ENCODE results near the gene ZNF70. TPM values are rescaled to one million over a fixed set of nuclear protein-coding genes. Genes with fewer than 3 reads are reported as not detected.

ZNF70 gene
- total RNA-seq, 1 experiment from 2014 or later, result 3.3 TPM

DNA sequence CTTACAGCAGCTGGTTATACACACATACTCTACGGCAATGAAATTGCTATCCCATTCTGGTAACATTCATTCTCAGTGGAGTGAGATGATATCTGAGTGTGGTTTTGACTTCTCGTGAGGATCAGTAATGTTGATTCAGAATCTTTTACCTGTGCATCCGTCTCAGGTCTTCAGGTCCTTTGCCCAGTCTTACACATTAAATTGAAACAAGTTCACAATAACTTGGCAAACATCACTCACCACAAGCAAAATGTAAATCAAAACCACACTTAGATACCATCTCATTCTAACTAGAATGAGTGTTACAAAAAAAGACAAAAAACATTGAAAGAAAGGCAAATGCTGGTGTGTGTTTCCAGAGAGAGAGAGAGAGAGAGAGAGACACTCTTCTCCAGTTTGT is 46.1 kb downstream of the ZNF70 start (continued):
- TF ChIP-seq, protein P1, sequence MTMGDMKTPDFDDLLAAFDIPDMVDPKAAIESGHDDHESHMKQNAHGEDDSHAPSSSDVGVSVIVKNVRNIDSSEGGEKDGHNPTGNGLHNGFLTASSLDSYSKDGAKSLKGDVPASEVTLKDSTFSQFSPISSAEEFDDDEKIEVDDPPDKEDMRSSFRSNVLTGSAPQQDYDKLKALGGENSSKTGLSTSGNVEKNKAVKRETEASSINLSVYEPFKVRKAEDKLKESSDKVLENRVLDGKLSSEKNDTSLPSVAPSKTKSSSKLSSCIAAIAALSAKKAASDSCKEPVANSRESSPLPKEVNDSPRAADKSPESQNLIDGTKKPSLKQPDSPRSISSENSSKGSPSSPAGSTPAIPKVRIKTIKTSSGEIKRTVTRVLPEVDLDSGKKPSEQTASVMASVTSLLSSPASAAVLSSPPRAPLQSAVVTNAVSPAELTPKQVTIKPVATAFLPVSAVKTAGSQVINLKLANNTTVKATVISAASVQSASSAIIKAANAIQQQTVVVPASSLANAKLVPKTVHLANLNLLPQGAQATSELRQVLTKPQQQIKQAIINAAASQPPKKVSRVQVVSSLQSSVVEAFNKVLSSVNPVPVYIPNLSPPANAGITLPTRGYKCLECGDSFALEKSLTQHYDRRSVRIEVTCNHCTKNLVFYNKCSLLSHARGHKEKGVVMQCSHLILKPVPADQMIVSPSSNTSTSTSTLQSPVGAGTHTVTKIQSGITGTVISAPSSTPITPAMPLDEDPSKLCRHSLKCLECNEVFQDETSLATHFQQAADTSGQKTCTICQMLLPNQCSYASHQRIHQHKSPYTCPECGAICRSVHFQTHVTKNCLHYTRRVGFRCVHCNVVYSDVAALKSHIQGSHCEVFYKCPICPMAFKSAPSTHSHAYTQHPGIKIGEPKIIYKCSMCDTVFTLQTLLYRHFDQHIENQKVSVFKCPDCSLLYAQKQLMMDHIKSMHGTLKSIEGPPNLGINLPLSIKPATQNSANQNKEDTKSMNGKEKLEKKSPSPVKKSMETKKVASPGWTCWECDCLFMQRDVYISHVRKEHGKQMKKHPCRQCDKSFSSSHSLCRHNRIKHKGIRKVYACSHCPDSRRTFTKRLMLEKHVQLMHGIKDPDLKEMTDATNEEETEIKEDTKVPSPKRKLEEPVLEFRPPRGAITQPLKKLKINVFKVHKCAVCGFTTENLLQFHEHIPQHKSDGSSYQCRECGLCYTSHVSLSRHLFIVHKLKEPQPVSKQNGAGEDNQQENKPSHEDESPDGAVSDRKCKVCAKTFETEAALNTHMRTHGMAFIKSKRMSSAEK (CRISPR knock-in tag; IDR thresholded peaks at IDR 0.05; ENCODE audit: borderline replicate concordance), result no peak
- TF ChIP-seq JAZF1 (CRISPR knock-in tag; IDR thresholded peaks at IDR 0.05) (no peak), FOXK1 (CRISPR knock-in tag; IDR thresholded peaks at IDR 0.05) (no peak)
- TF ChIP-seq, protein P2, sequence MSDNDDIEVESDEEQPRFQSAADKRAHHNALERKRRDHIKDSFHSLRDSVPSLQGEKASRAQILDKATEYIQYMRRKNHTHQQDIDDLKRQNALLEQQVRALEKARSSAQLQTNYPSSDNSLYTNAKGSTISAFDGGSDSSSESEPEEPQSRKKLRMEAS (CRISPR knock-in tag; IDR thresholded peaks at IDR 0.05), result no peak

DNA sequence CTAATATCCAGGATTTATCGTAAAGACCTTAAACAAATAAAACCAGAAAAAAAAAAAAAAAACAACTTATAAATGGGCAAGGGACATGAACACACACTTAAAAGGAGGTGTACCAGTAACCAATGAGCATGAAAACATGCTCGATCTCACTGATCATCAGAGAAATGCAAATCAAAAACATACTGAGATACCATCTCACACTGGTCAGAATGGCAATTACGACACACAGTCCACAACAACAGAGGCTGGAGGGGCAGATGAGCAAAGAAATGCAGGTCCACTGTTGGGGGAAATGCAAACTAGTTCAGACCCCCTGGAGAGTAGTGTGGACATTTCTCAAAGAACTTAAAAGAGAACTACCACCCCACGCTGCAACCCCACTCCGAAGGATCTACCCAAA is 46.9 kb downstream of the ZNF70 start:
- H3K4me1 Mint-ChIP-seq, result no peaks in the 10 kb centered on the region
- peaks cover 61% of the 10 kb centered on the region for H3K36me3 Mint-ChIP-seq
- H3K27ac Mint-ChIP-seq, result peak overlapping the region; percentile 24; the same call in 1 of the 2 replicates
- ChIA-PET CTCF (interaction anchor here (0.6 kb wide), 1 partner anchor 453 kb away, joined by 3 read pairs; no protein-coding TSS in a partner anchor), POLR2A (no interaction called here)
- no peaks in the 10 kb centered on the region for H3K9me3 Mint-ChIP-seq
- no peak for DNase-seq (ENCODE audit: low spot score)
- ATAC-seq, result no peak
- no peak overlapping the region for H3K4me3 Mint-ChIP-seq
- no peak for TF ChIP-seq CBFB (CRISPR knock-in tag; IDR thresholded peaks at IDR 0.05; ENCODE audit: low read depth)
- no peak for TF ChIP-seq TEAD4 (CRISPR knock-in tag; IDR thresholded peaks at IDR 0.05)
- no peak for TF ChIP-seq SP1 (CRISPR knock-in tag; conservative IDR thresholded peaks at IDR 0.05)
- H3K27me3 Mint-ChIP-seq (ENCODE audit: low read depth), result no peaks in the 10 kb centered on the region

DNA sequence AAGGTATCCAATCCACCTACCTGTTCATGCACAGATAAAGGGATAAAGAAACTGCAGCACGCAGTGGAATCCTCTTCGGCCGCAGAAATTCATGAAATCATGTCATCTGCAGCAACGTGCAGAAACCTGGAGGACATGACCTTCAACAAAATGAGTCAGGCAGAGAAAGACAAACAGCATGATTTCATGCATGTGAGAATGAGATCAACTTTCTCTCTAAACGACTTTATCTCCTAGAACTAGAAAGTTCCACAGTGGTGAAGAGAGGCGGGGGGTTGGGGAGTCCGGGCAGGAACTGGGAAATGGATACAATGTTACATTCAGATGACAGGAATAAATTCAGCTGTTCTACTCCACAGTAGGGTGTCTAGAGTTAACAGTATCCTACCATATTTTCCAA is 50.2 kb downstream of the ZNF70 start:
- Mint-ChIP-seq H3K4me3 (no peak overlapping the region), H3K4me1 (no peaks in the 10 kb centered on the region), H3K27me3 (ENCODE audit: low read depth) (no peaks in the 10 kb centered on the region), H3K36me3 (peaks cover 33% of the 10 kb centered on the region), H3K27ac (no peak overlapping the region), H3K9me3 (no peaks in the 10 kb centered on the region)
- ATAC-seq (no peak), DNase-seq (ENCODE audit: low spot score) (no peak)
- ChIA-PET CTCF (no interaction called here), POLR2A (no interaction called here)
- TF ChIP-seq TCF7 (CRISPR knock-in tag; IDR thresholded peaks at IDR 0.05; ENCODE audit: low read depth), result no peak
- TF ChIP-seq SMAD3 (CRISPR knock-in tag; IDR thresholded peaks at IDR 0.05; ENCODE audit: borderline replicate concordance), result no peak
- TF ChIP-seq, protein P3, sequence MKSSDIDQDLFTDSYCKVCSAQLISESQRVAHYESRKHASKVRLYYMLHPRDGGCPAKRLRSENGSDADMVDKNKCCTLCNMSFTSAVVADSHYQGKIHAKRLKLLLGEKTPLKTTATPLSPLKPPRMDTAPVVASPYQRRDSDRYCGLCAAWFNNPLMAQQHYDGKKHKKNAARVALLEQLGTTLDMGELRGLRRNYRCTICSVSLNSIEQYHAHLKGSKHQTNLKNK (CRISPR knock-in tag; IDR thresholded peaks at IDR 0.05), result no peak
- no peak for TF ChIP-seq NR2C2 (CRISPR knock-in tag; IDR thresholded peaks at IDR 0.05)
- TF ChIP-seq ZNF317 (CRISPR knock-in tag; IDR thresholded peaks at IDR 0.05; ENCODE audit: borderline replicate concordance, low read depth), result no peak
- no peak for TF ChIP-seq ZNF423 (CRISPR knock-in tag; IDR thresholded peaks at IDR 0.05)
- TF ChIP-seq ETV6 (CRISPR knock-in tag; IDR thresholded peaks at IDR 0.05), result no peak
- no peak for TF ChIP-seq KAT7 (CRISPR knock-in tag; IDR thresholded peaks at IDR 0.05; ENCODE audit: borderline replicate concordance)
- no peak for TF ChIP-seq PRRX2 (CRISPR knock-in tag; IDR thresholded peaks at IDR 0.05)
- no peak for TF ChIP-seq ZNF396 (CRISPR knock-in tag; IDR thresholded peaks at IDR 0.05; ENCODE audit: borderline replicate concordance)
- TF ChIP-seq, protein P4, sequence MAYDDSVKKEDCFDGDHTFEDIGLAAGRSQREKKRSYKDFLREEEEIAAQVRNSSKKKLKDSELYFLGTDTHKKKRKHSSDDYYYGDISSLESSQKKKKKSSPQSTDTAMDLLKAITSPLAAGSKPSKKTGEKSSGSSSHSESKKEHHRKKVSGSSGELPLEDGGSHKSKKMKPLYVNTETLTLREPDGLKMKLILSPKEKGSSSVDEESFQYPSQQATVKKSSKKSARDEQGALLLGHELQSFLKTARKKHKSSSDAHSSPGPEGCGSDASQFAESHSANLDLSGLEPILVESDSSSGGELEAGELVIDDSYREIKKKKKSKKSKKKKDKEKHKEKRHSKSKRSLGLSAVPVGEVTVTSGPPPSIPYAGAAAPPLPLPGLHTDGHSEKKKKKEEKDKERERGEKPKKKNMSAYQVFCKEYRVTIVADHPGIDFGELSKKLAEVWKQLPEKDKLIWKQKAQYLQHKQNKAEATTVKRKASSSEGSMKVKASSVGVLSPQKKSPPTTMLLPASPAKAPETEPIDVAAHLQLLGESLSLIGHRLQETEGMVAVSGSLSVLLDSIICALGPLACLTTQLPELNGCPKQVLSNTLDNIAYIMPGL (CRISPR knock-in tag; IDR thresholded peaks at IDR 0.05), result no peak
- TF ChIP-seq, protein P5, sequence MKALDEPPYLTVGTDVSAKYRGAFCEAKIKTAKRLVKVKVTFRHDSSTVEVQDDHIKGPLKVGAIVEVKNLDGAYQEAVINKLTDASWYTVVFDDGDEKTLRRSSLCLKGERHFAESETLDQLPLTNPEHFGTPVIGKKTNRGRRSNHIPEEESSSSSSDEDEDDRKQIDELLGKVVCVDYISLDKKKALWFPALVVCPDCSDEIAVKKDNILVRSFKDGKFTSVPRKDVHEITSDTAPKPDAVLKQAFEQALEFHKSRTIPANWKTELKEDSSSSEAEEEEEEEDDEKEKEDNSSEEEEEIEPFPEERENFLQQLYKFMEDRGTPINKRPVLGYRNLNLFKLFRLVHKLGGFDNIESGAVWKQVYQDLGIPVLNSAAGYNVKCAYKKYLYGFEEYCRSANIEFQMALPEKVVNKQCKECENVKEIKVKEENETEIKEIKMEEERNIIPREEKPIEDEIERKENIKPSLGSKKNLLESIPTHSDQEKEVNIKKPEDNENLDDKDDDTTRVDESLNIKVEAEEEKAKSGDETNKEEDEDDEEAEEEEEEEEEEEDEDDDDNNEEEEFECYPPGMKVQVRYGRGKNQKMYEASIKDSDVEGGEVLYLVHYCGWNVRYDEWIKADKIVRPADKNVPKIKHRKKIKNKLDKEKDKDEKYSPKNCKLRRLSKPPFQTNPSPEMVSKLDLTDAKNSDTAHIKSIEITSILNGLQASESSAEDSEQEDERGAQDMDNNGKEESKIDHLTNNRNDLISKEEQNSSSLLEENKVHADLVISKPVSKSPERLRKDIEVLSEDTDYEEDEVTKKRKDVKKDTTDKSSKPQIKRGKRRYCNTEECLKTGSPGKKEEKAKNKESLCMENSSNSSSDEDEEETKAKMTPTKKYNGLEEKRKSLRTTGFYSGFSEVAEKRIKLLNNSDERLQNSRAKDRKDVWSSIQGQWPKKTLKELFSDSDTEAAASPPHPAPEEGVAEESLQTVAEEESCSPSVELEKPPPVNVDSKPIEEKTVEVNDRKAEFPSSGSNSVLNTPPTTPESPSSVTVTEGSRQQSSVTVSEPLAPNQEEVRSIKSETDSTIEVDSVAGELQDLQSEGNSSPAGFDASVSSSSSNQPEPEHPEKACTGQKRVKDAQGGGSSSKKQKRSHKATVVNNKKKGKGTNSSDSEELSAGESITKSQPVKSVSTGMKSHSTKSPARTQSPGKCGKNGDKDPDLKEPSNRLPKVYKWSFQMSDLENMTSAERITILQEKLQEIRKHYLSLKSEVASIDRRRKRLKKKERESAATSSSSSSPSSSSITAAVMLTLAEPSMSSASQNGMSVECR (CRISPR knock-in tag; IDR thresholded peaks at IDR 0.05; ENCODE audit: borderline replicate concordance), result no peak
- no peak for TF ChIP-seq SP1 (CRISPR knock-in tag; conservative IDR thresholded peaks at IDR 0.05)
- no peak for TF ChIP-seq MXD4 (CRISPR knock-in tag; IDR thresholded peaks at IDR 0.05; ENCODE audit: borderline replicate concordance)
- TF ChIP-seq, protein P6, sequence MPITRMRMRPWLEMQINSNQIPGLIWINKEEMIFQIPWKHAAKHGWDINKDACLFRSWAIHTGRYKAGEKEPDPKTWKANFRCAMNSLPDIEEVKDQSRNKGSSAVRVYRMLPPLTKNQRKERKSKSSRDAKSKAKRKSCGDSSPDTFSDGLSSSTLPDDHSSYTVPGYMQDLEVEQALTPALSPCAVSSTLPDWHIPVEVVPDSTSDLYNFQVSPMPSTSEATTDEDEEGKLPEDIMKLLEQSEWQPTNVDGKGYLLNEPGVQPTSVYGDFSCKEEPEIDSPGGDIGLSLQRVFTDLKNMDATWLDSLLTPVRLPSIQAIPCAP (CRISPR knock-in tag; IDR thresholded peaks at IDR 0.05), result no peak
- TF ChIP-seq ELF4 (CRISPR knock-in tag; IDR thresholded peaks at IDR 0.05; ENCODE audit: low read depth), result no peak
